ENCODE results near the gene PARK7.

GRCh38 chr1:7967651-7968050 lies 6.1 kb downstream of the PARK7 start:
- TF ChIP-seq CTCF (IDR thresholded peaks at IDR 0.05): no peak
- TF ChIP-seq POLR2A (IDR thresholded peaks at IDR 0.05): no peak
